ENCODE results near the gene MBTD1.

The MBTD1 gene

DNA sequence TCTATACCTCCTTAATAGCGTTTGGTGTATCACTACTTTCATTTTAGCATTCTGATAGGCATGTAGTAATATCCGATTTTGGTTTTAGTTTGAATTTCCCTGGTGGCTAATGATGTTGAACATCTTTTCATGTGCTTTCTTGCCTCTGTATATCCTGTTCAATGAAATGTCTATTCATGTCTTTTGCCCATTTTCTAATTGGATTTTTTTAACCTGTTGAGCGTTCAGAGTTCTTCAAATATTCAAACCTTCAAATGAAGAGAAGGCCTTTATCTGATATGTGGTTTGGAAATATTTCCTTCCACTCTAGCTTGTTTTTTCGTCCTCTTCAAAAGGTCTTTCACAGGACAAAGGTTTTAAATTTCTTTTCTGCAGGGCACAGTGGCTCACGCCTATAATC is 108.9 kb downstream of the MBTD1 start:
- DNase-seq = no peak

GRCh38 chr17:51149163-51149562 is 110.7 kb downstream of the MBTD1 start:
- no peak for DNase-seq

GRCh38 chr17:51147650-51148049 is 112.2 kb downstream of the MBTD1 start:
- DNase-seq = no peak

DNA sequence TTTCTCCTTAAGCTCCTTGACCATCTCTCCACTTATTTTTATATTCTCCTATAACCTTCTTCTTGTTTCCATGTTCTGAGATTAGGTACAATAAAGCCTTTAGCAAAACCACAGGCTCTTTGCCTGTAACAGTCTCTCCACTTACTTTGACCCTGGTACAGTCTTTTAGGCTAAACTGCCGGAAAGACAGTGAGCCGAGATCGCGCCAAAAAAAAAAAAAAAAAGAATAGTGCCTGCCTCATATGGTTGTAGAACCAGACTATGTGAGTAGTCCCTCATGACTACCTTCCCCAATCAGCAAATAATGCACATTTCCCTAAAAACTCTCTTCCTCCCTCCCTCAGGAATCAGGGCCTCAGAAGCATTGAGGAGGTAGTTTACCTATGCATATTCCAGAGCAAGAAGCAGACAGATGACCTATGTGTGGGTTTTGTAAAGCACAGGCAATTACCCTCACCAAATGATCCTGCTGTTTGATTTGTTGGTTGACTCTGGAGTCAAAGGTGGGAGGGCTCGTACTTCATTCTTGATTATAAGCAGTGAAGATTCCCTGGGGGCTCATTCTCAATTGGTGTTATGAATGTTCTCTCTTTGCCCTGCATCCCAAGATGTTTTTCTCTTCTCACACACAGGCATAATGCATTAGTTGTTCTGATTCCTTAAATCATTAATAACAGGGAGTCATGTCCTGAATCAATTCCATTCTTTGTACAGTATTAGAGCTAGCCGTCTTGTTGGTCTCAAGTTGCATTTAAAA is 115.4 kb downstream of the MBTD1 start:
- no peak for DNase-seq

GRCh38 chr17:51142597-51142996 is 117.3 kb downstream of the MBTD1 start:
- no peak for DNase-seq

DNA sequence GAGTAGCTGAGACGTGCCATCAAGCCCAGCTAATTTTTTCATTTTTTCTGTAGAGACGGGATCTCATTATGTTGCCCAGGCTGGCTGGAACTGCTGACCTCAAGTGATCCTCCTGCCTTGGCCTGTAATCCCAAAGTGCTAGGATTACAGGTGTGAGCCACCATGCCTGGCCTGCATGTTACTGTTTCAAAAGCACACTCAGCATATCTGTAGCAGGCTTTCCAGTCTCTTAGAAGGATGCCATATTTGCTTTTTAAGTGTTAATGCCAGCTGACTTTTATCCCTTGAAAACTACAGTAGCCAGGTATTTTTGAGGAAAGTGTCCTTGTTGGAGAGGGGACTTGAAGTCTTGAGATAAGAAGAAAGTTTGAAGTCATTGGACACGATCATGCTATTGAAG is 123.9 kb downstream of the MBTD1 start:
- DNase-seq = no peak

DNA sequence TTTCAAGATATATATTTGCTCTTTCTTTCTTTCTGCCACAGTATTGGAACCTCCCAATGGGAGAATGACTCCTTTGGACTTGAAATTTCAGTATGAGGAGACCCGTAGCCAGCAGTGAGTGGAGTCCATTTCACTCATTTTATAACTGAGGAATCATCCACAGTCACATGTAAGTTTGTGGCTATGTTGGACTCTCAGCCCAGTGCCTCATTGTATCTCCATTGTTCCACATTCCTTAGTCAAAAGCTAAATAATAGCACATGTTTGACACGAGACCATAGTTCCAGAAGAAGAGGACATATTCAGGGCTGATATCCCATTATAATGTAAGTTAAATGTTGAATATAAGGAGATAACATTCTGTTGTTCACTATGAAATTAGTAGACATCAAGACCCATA is 126.5 kb downstream of the MBTD1 start:
- DNase-seq = no peak

- no peak for DNase-seq
Observed at GRCh38 chr17:51132964-51133319, 126.9 kb downstream of the MBTD1 start.

DNA sequence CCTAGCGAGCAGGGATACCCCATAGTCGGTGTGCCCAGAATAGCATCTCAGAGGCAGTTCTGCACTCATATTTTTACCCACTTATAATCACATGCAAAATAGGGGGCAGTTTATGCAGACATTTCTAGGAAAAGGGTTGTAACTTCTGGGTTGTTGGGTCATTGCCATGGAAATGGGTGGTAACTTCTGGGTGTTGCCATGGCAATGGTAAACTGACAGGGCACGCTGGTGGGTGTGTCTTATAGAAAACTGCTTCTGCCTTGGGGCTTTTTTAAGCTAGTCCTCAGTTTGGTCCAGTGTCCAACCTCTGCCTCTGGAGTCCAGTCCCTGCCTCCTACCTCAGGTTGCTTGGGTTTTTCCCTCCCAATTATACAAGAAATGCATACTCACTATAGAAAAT is 131.8 kb downstream of the MBTD1 start:
- no peak for DNase-seq
